ENCODE measurements around the gene LGR6.
"Not testable (repeated sequence)": the region's sequence is repeated elsewhere in the genome, so short reads cannot be mapped to it uniquely, and the experiment has no call there.

LGR6 gene

GRCh38 chr1:202324646-202325045 is 131.0 kb downstream of the LGR6 start:
- no peaks in the 10 kb centered on the region for H3K36me3 ChIP-seq (ENCODE audit: control insufficient read depth, insufficient read depth, low read length)
- no peaks in the 10 kb centered on the region for H3K9me3 ChIP-seq (ENCODE audit: control insufficient read depth, low read length)
- no peak overlapping the region for H3K27ac ChIP-seq (ENCODE audit: insufficient read depth, low read depth, low read length, poor library complexity, severe bottlenecking)
- H3K4me3 ChIP-seq (ENCODE audit: insufficient read depth, low read depth, low read length) = no peak overlapping the region
- H3K27me3 ChIP-seq (ENCODE audit: control insufficient read depth, insufficient read depth, low read length, poor library complexity, severe bottlenecking) = no peaks in the 10 kb centered on the region
- 94 to 96% methylated on average over 2 of the region's 2 CpGs for WGBS, 2 experiments
- no peaks in the 10 kb centered on the region for H3K4me1 ChIP-seq (ENCODE audit: control insufficient read depth, insufficient read depth, low read length)

- Histone ChIP-seq H3K4me1 (ENCODE audit: control insufficient read depth, insufficient read depth, low read length) (no peaks in the 10 kb centered on the region), H3K36me3 (ENCODE audit: control insufficient read depth, insufficient read depth, low read length) (peaks cover 32% of the 10 kb centered on the region), H3K27ac (ENCODE audit: insufficient read depth, low read depth, low read length, poor library complexity, severe bottlenecking) (no peak overlapping the region), H3K9me3 (ENCODE audit: control insufficient read depth, low read length) (no peaks in the 10 kb centered on the region), H3K4me3 (ENCODE audit: insufficient read depth, low read depth, low read length) (no peak overlapping the region), H3K27me3 (ENCODE audit: control insufficient read depth, insufficient read depth, low read length, poor library complexity, severe bottlenecking) (no peaks in the 10 kb centered on the region)
Observed at GRCh38 chr1:202329891-202330290, 136.3 kb downstream of the LGR6 start.

DNA sequence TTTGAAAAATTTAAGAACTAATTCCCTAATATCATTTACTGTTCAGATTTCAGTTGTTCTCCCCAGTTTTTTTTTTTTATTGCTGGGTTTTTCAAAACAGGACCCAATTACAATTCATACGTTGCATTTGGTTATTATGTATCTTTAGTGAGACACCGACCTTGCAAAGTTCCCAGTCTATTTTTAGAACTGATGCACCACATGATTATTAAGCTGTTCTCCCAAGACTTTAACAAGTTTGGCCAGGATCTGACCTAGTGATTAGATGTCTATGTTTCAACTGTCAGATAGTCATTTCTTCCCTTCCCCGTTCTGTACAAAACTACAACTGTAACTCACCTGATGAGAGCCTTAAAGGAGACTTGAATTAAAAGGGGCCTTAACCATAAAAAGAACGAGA is 140.3 kb downstream of the LGR6 start:
- Histone ChIP-seq H3K4me3 (ENCODE audit: insufficient read depth, low read depth, low read length) (no peak overlapping the region), H3K9me3 (ENCODE audit: control insufficient read depth, low read length) (no peaks in the 10 kb centered on the region), H3K4me1 (ENCODE audit: control insufficient read depth, insufficient read depth, low read length) (no peaks in the 10 kb centered on the region), H3K27ac (ENCODE audit: insufficient read depth, low read depth, low read length, poor library complexity, severe bottlenecking) (no peak overlapping the region), H3K36me3 (ENCODE audit: control insufficient read depth, insufficient read depth, low read length) (peaks cover 34% of the 10 kb centered on the region), H3K27me3 (ENCODE audit: control insufficient read depth, insufficient read depth, low read length, poor library complexity, severe bottlenecking) (no peaks in the 10 kb centered on the region)
- WGBS, 2 experiments = 91 to 94% methylated on average over 4 of the region's 4 CpGs

- 74 to 76% methylated on average over 4 of the region's 4 CpGs for WGBS, 2 experiments
- no peak overlapping the region for H3K27ac ChIP-seq (ENCODE audit: insufficient read depth, low read depth, low read length, poor library complexity, severe bottlenecking)
- H3K36me3 ChIP-seq (ENCODE audit: control insufficient read depth, insufficient read depth, low read length) = no peaks in the 10 kb centered on the region
- H3K4me1 ChIP-seq (ENCODE audit: control insufficient read depth, insufficient read depth, low read length) = no peaks in the 10 kb centered on the region
- H3K27me3 ChIP-seq (ENCODE audit: control insufficient read depth, insufficient read depth, low read length, poor library complexity, severe bottlenecking) = no peaks in the 10 kb centered on the region
- no peaks in the 10 kb centered on the region for H3K9me3 ChIP-seq (ENCODE audit: control insufficient read depth, low read length)
- no peak overlapping the region for H3K4me3 ChIP-seq (ENCODE audit: insufficient read depth, low read depth, low read length)
Observed at GRCh38 chr1:202343652-202344349, 150.2 kb downstream of the LGR6 start.

- H3K27me3 ChIP-seq (ENCODE audit: control insufficient read depth, insufficient read depth, low read length, poor library complexity, severe bottlenecking) = no peaks in the 10 kb centered on the region
- no peak overlapping the region for H3K27ac ChIP-seq (ENCODE audit: insufficient read depth, low read depth, low read length, poor library complexity, severe bottlenecking)
- no peaks in the 10 kb centered on the region for H3K9me3 ChIP-seq (ENCODE audit: control insufficient read depth, low read length)
- H3K36me3 ChIP-seq (ENCODE audit: control insufficient read depth, insufficient read depth, low read length) = no peaks in the 10 kb centered on the region
- WGBS, 2 experiments = 63 to 65% methylated on average over 3 to 5 of the region's 6 CpGs
- H3K4me1 ChIP-seq (ENCODE audit: control insufficient read depth, insufficient read depth, low read length) = no peaks in the 10 kb centered on the region
- no peak overlapping the region for H3K4me3 ChIP-seq (ENCODE audit: insufficient read depth, low read depth, low read length)
Observed at GRCh38 chr1:202348005-202348508, 154.5 kb downstream of the LGR6 start.

- H3K36me3 ChIP-seq (ENCODE audit: control insufficient read depth, insufficient read depth, low read length) = no peaks in the 10 kb centered on the region
- H3K4me3 ChIP-seq (ENCODE audit: insufficient read depth, low read depth, low read length) = peak within 1 kb of the TSS; percentile 56
- WGBS, 2 experiments = 0% methylated on average over 60 of the region's 60 CpGs
- H3K9me3 ChIP-seq (ENCODE audit: control insufficient read depth, low read length) = no peaks in the 10 kb centered on the region
- peak within 1 kb of the TSS; percentile 50 for H3K27ac ChIP-seq (ENCODE audit: insufficient read depth, low read depth, low read length, poor library complexity, severe bottlenecking)
- H3K4me1 ChIP-seq (ENCODE audit: control insufficient read depth, insufficient read depth, low read length) = no peaks in the 10 kb centered on the region
- no peaks in the 10 kb centered on the region for H3K27me3 ChIP-seq (ENCODE audit: control insufficient read depth, insufficient read depth, low read length, poor library complexity, severe bottlenecking)
Observed at GRCh38 chr1:202348509-202349205, 155.1 kb downstream of the LGR6 start, which contains the start of gene PPP1R12B. Gene PPP1R12B (plus strand): TSS chr1:202348699. CDS start chr1:202348852, 153 bp downstream.

DNA sequence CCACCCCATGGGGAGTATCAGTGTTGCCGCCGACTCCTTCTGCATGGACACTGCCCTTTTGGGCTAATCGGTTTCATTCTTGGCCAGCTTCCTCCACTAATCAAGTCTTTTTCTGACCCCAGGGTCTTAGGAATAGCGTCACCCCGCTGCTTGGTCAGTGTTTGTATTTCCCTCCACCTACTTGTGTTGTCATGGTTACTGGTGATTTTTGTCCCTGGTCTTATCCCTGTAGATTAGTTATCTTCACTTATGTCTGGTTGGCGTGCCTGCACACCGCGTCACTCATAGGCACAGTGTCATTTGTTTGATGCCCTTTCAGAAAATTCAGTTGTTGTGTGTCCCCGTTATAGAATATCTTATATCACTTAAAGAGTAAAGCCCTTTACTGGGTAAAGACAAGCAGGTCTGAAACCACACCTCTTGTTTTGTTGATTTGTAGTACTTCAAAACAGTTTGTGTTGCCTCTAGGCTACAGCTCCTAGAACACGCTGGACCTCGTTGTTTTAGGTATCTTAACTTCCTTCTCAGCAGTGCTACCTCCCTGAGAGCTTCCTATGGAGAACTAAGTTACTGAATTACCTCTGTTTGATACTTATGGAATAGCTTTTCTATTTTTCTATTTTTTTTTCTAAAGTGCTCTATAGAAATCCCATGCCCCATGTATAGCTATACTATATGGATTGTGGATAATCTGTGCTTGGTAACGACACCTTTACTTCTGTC is 155.8 kb downstream of the LGR6 start:
- Histone ChIP-seq H3K27ac (ENCODE audit: insufficient read depth, low read depth, low read length, poor library complexity, severe bottlenecking) (peak overlapping the region; percentile 50), H3K4me3 (ENCODE audit: insufficient read depth, low read depth, low read length) (peak overlapping the region; percentile 56), H3K36me3 (ENCODE audit: control insufficient read depth, insufficient read depth, low read length) (no peaks in the 10 kb centered on the region), H3K4me1 (ENCODE audit: control insufficient read depth, insufficient read depth, low read length) (no peaks in the 10 kb centered on the region), H3K9me3 (ENCODE audit: control insufficient read depth, low read length) (no peaks in the 10 kb centered on the region), H3K27me3 (ENCODE audit: control insufficient read depth, insufficient read depth, low read length, poor library complexity, severe bottlenecking) (no peaks in the 10 kb centered on the region)
- WGBS, 2 experiments = 13 to 16% methylated on average over 11 to 12 of the region's 12 CpGs

DNA sequence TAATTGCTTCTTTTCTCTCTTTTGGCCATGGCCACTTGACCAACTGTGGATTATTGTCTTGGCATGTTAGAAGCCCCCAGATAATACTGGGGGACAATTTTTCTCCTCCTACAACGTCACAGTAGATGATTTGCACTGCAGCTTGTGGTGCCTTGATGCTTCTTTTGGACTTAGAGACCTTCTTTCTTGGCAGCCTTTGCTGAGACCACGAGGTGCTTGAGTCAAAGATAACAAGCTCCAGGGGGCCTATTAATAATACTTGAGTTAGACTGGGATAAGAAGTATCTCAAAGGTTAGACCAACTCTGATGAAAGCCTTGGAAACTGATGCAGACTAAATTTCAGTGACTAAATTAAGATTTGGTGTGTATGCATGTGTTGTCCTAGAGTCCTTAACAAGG is 158.1 kb downstream of the LGR6 start:
- Histone ChIP-seq H3K27ac (ENCODE audit: insufficient read depth, low read depth, low read length, poor library complexity, severe bottlenecking) (no peak overlapping the region), H3K4me1 (ENCODE audit: control insufficient read depth, insufficient read depth, low read length) (no peaks in the 10 kb centered on the region), H3K36me3 (ENCODE audit: control insufficient read depth, insufficient read depth, low read length) (no peaks in the 10 kb centered on the region), H3K27me3 (ENCODE audit: control insufficient read depth, insufficient read depth, low read length, poor library complexity, severe bottlenecking) (no peaks in the 10 kb centered on the region), H3K4me3 (ENCODE audit: insufficient read depth, low read depth, low read length) (no peak overlapping the region), H3K9me3 (ENCODE audit: control insufficient read depth, low read length) (no peaks in the 10 kb centered on the region)
- 82 to 84% methylated on average over 2 of the region's 2 CpGs for WGBS, 2 experiments

- not testable (repeated sequence) for H3K27me3 ChIP-seq (ENCODE audit: control insufficient read depth, insufficient read depth, low read length, poor library complexity, severe bottlenecking); H3K27ac ChIP-seq (ENCODE audit: insufficient read depth, low read depth, low read length, poor library complexity, severe bottlenecking); H3K9me3 ChIP-seq (ENCODE audit: control insufficient read depth, low read length); H3K4me3 ChIP-seq (ENCODE audit: insufficient read depth, low read depth, low read length); H3K4me1 ChIP-seq (ENCODE audit: control insufficient read depth, insufficient read depth, low read length); H3K36me3 ChIP-seq (ENCODE audit: control insufficient read depth, insufficient read depth, low read length)
- WGBS, 2 experiments = 92 to 94% methylated on average over 11 of the region's 11 CpGs
Observed at GRCh38 chr1:202352583-202353197, 159.1 kb downstream of the LGR6 start.
